Inflammatory macrophage (primary cell): ENCODE measurements around the gene SLAMF7.

ENCODE experiments used
- DNase-seq, 2 donors: peaks; one replicate each; pipeline ENCODE4 v3.0.0-alpha.2; 2020 to 2022

The SLAMF7 gene

DNA sequence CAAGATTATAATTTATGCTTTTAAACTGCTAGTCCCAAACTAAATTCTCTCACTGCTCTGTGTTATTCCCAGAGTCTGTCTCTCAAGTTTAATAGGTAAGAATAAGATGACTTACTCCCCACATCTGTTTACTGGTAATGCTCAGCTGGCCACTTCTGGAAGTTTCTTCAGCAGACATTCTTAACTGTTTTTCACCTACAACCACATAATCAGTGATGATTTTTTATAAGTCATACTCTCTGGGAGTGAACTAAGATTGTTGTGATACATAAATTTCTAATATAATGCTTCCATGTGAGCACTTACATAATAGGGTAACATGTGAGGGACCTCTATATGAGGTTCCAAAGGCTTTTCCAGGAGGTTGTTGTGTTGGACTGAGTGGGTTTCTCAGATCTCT lies 8.7 kb downstream of the SLAMF7 start:
- no peak for DNase-seq

DNA sequence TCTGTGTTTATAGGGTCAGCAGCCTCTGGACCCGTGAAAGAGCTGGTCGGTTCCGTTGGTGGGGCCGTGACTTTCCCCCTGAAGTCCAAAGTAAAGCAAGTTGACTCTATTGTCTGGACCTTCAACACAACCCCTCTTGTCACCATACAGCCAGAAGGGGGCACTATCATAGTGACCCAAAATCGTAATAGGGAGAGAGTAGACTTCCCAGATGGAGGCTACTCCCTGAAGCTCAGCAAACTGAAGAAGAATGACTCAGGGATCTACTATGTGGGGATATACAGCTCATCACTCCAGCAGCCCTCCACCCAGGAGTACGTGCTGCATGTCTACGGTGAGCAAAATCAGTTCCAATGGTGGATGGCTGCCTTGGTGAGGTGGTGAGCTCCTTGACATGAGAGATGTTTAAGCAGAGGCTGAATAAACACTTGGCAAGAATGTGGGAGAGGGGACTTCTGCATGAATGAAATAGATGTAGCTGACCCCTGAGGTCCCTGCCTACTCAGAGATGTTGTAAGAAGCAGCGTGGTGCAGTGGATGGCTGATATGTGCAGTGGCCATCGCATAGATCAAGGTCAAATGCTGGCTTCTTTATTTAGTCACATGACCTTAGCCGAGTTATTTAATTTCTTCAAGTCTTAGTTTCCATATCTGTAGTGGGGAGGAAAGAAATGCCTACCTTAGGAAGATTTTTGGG lies 9.3 kb downstream of the SLAMF7 start:
- peak; percentile 15 to 45 for DNase-seq

- peak; percentile 58 to 77 for DNase-seq
Measured at GRCh38 chr1:160748878-160749269, 9.8 kb downstream of the SLAMF7 start.

GRCh38 chr1:160750608-160751007 lies 11.6 kb downstream of the SLAMF7 start:
- DNase-seq = no peak

DNA sequence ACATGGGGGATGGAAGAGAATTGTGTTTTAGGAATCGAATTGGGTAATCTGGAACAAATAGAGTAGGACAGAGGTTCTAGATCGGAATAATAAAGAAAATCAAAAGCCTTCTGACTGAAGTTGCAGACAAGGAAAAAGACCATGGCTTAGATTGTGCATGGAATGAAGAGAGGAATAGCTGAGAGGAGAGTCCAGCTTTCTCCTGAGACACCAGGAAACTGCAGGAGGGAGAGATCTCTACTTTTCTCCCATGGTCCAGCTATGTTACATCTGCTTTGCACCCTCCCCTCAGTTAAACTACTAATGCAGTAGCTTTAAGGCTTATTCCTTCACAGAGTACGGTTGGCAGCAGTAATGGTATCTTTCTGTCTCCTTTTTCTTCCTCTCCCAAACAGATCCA lies 13.4 kb downstream of the SLAMF7 start:
- DNase-seq = no peak

GRCh38 chr1:160752924-160753323 lies 13.9 kb downstream of the SLAMF7 start:
- no peak for DNase-seq

DNA sequence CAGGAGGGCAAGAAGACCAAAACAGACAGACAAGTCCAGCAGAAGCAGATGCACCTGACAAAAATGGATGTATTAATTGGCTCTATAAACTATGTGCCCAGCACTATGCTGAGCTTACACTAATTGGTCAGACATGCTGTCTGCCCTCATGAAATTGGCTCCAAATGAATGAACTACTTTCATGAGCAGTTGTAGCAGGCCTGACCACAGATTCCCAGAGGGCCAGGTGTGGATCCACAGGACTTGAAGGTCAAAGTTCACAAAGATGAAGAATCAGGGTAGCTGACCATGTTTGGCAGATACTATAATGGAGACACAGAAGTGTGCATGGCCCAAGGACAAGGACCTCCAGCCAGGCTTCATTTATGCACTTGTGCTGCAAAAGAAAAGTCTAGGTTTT lies 14.5 kb downstream of the SLAMF7 start:
- DNase-seq = no peak

DNA sequence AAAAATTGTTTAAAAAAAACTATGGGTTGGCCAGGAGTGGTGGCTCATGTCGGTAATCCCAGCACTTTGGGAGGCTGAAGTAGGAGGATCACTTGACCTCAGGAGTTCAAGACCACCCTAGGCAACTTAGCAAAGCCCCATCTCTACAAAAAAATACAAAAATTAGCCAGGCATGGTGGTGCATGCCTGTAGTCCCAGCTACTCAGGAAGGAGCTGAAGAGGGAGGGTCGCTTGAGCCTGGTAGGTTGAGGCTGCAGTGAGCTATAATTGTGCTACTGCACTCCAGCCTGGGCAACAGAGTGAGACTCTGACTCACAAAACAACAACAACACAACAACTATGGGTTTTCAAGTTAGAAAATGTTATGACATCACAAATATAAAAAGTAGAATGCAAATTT lies 16.4 kb downstream of the SLAMF7 start:
- no peak for DNase-seq

GRCh38 chr1:160755911-160756848 lies 17.1 kb downstream of the SLAMF7 start:
- DNase-seq = no peak

DNA sequence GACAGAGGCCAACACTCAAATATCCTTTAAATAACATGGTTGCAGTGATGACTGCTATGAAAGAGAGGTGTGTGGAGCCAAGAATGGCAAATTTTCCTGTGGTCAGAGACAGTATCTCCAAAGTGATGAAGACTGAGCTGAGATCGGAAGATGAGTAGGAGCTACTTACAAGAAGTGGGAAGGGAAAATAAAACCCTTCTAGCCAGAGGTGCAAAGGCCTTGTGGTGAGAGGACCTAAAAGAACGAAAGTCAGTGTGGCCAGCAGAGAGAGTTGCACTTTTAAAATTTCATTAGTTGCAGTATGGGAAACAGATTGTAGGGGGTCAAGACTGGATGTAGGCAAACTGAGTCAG lies 17.8 kb downstream of the SLAMF7 start:
- no peak for DNase-seq

- DNase-seq = no peak
Measured at GRCh38 chr1:160758521-160758920, 19.5 kb downstream of the SLAMF7 start.

DNA sequence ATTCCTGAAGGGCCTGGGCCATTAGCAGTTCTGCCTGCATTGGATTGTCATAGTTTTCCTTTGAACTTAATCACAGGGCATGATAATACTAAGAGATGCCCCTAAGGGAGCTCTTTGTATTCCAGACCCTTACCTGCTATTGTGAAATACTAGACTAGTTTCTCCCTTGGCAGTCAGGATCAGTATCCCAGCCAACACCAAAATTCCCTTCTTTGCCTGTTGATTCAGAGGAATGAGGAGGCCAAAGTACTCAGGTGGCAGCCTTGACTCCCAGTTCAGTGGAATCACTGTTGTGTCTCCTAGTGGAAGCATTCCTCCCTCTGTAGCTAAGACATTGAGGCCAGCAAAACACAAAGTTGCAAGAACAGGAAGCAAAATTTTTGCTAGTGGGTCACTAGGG lies 20.7 kb downstream of the SLAMF7 start:
- no peak for DNase-seq

DNA sequence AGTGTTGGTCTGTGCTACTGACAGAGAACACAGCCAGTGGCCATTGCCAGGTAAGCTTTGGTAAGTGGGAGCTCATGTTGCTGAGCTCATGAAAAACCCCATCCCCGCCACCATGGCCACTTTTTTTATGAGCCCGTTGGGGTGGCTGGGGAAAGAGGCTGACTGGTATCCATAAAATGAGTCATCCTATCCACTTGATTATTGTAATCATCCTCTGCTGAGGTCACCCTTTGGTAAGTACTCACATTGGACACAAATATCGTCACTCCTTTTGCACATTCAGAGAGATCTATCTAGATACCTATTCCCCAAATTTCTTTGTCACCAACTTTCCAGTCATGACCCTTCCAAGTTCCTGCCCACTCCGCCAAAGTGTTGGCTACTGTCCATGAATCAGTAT lies 22.0 kb downstream of the SLAMF7 start:
- no peak for DNase-seq

DNA sequence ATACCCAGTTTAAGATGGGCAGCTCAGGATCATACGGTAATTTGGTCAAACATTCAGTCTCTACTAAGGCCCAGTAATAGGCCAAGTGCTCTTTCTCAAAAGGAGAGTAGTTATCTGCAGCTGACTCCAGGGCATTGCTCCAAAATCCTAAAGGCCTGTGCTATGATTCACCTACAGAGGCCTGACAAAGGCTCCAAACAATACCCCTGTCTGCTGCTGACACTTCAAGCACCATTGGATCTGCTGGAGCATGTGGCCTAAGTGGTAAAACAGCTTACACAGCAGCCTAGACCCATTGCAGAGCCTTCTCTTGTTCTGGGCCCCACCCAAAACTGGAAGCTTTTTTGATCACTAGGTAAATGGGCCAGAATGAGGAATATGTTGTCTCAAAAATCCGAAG lies 22.8 kb downstream of the SLAMF7 start:
- no peak for DNase-seq

DNA sequence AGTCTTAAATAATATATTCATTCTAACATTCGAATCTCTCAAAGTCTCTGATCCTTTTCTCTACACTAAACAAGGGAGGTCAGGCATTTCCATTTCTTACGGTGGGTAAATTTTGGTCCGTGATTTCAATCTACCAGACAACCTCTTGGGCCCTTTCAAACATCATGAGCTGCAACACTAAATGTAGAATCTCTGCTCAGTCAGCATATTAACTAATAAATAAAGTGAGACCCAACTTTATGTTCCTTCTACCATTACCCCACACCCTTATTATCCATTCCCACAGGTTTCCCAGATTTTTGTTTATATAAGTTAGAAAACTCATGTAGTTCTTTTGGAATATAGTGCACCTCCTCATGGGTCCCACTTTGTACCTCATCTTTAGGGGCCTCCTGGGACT lies 24.9 kb downstream of the SLAMF7 start:
- DNase-seq = no peak

DNA sequence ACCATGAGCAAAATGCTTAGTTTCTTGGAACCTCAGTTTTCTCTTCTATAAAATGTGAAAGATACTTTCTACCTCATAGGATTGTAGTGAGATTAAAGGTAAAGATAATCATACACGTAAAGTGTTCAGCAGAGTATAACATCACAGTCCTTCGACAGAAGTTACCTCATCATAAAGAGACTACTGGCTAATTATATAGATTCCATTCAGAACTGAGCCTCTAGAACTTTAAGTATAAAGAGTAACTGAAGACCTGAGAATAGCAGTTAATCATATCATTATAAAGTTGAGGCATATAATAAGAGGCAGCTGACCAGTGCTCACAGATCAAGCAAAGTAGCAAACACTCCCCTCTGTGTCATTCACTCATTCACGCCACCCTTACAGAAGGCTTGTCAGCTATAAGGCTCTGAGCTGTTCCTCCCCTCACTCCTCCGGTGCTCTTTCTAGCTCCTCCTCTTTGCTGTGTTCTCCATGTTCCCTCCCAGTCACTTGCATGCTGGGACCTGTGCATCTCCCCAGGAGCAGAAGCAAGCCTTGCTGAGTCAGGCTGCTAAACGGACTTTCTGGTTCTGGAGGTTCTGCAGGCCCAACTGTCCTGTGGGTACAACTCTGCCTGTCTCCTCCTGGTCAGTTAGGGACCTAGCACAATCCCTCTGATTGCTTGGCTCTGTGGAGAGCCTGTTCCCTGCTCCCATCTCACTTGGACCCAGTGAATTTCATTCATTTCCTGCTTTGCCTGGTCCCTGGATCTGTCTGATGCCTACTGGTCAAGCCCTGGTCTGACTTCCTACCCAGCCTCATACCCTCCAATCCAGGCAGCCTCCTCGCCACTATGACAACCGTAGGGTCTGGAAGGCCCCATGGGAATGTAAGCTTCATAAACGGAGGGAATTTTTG lies 28.6 kb downstream of the SLAMF7 start:
- peak in 1 of 2 donors; percentile 36 for DNase-seq

GRCh38 chr1:160768295-160768657 lies 29.2 kb downstream of the SLAMF7 start:
- peak; percentile 78 to 86 for DNase-seq

GRCh38 chr1:160772331-160772730 lies 33.3 kb downstream of the SLAMF7 start:
- DNase-seq = no peak

- DNase-seq = no peak
Measured at GRCh38 chr1:160773093-160773492, 34.0 kb downstream of the SLAMF7 start.

- no peak for DNase-seq
Measured at GRCh38 chr1:160774886-160775719, 36.1 kb downstream of the SLAMF7 start.

DNA sequence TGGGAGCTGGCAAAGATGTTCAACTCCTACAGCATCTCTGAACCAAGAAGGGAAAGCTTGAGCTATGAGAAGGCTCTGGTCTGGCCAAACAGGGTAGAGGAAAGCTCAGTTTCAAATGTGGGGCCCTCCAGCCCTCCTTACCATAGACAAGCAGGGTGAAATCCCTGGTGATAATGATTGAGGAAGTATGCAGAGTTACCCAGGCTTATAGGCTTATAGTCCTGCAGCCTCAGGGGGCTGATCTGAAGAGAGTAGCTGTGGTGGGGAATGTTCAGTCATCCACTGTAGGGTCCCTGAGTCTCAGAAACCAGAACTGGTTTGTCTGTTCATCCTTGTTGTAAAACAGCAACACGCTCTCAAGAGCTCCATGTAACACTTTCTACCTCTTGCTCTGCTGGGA lies 37.1 kb downstream of the SLAMF7 start:
- no peak for DNase-seq

GRCh38 chr1:160777486-160778089 lies 38.5 kb downstream of the SLAMF7 start:
- peak; percentile 37 to 58 for DNase-seq
